PC-9 (cell line): ENCODE results near the gene INSM2. TPM values are rescaled to one million over a fixed set of nuclear protein-coding genes. Genes with fewer than 3 reads are reported as not detected.

Experiments used
- BruUV-seq: library from RNA; stranded (reverse); fragments of 400-500 nt; replicated peaks from 2 replicates; lab custom pipeline; 2021; lab: Mats Ljungman, UMichigan
- CTCF ChIA-PET: fragments of 300-600 bp; sonication (Branson Sonifier 250); formaldehyde crosslinking; loops from one replicate; lab custom pipeline; 2022; ENCODE audit warnings: antibody characterized with exemption; lab: Charles Lee
- POLR2A ChIA-PET: fragments of 300-600 bp; sonication (Branson Sonifier 250); formaldehyde crosslinking; loops from one replicate; lab custom pipeline; 2022; ENCODE audit warnings: antibody characterized with exemption; ENCODE audit not compliant: unreplicated experiment; lab: Charles Lee
- DNase-seq, 2 experiments: peaks; one replicate each; pipeline versions ENCODE4 v3.0.0 to v3.0.0-alpha.2; 2015 to 2022; ENCODE audit warnings: mixed read lengths in 1 of 2
- H2AFZ ChIP-seq: fragments of 200-600 bp; sonication (generic); 2 replicates; pipeline ENCODE4 v1.8.1; 2017; ENCODE audit warnings: antibody characterized with exemption
- H3F3A ChIP-seq: fragments of 200-600 bp; sonication (generic); 2 replicates; pipeline ENCODE4 v1.8.1; 2017; ENCODE audit warnings: antibody characterized with exemption, mild to moderate bottlenecking, low read depth; ENCODE audit not compliant: insufficient read depth
- H3K27ac ChIP-seq: fragments of 200-600 bp; sonication (generic); 2 replicates; pipeline ENCODE4 v1.6.1; 2016; ENCODE audit warnings: mixed run types
- H3K27me3 ChIP-seq: fragments of 200-600 bp; sonication (generic); 2 replicates; pipeline ENCODE4 v1.6.1; 2016; ENCODE audit warnings: low read depth, mixed run types; ENCODE audit not compliant: insufficient read depth
- H3K36me3 ChIP-seq: fragments of 200-600 bp; sonication (generic); 2 replicates; pipeline ENCODE4 v1.6.1; 2016; ENCODE audit warnings: low read depth, mixed run types
- H3K4me1 ChIP-seq: fragments of 200-600 bp; sonication (generic); replicated peaks from 2 replicates; pipeline ENCODE4 v1.6.1; 2016; ENCODE audit warnings: mixed run types; ENCODE audit not compliant: insufficient read depth
- H3K4me2 ChIP-seq: fragments of 200-600 bp; sonication (generic); 2 replicates; pipeline ENCODE4 v1.6.1; 2017; ENCODE audit warnings: mixed run types
- H3K4me3 ChIP-seq: fragments of 200-600 bp; sonication (generic); 2 replicates; pipeline ENCODE4 v1.6.1; 2016; ENCODE audit warnings: mixed run types
- H3K79me2 ChIP-seq: fragments of 200-600 bp; sonication (generic); 2 replicates; pipeline ENCODE4 v1.6.1; 2017; ENCODE audit warnings: low read depth, mixed run types
- H3K9me2 ChIP-seq: fragments of 200-600 bp; sonication (generic); 2 replicates; pipeline ENCODE4 v1.8.1; 2017; ENCODE audit warnings: mild to moderate bottlenecking; ENCODE audit not compliant: insufficient read depth
- H3K9me3 ChIP-seq: fragments of 200-600 bp; sonication (generic); 2 replicates; pipeline ENCODE4 v1.8.1; 2016; ENCODE audit warnings: low read depth; ENCODE audit not compliant: insufficient read depth
- H4K20me1 ChIP-seq: fragments of 200-600 bp; sonication (generic); 2 replicates; pipeline ENCODE4 v1.8.1; 2017; ENCODE audit not compliant: insufficient read depth
- CTCF ChIP-seq: fragments of 200-600 bp; sonication (generic); conservative IDR thresholded peaks from 2 replicates; pipeline ENCODE4 v1.6.1; 2017; ENCODE audit warnings: mixed run types, antibody characterized with exemption, mild to moderate bottlenecking, moderate library complexity
- EZH2 ChIP-seq: fragments of 200-600 bp; sonication (generic); IDR thresholded peaks from 2 replicates; pipeline ENCODE4 v1.8.0; 2017; ENCODE audit warnings: antibody characterized with exemption, low read depth
- intact Hi-C: fragments of 100-400 bp; cut with micrococcal nuclease; formaldehyde crosslinking; loops from one replicate; pipeline ENCODE4 v1.10.0; 2022; ENCODE audit not compliant: unreplicated experiment
- total RNA-seq: library from RNA; stranded (reverse); gene quantifications from 2 replicates; pipeline ENCODE4 v1.2.3, GENCODE V29; 2021

Gene INSM2
- total RNA-seq, 1 experiment from 2014 or later = not detected

GRCh38 chr14:35495278-35495677, 38.7 kb upstream of the INSM2 start:
- Histone ChIP-seq H2AFZ (no peak overlapping the region), H3K79me2 (no peaks in the 10 kb centered on the region), H3K27ac (no peak overlapping the region), H3K36me3 (no peaks in the 10 kb centered on the region), H3F3A (no peaks in the 10 kb centered on the region), H3K9me3 (no peaks in the 10 kb centered on the region), H3K9me2 (no peaks in the 10 kb centered on the region), H3K27me3 (no peaks in the 10 kb centered on the region), H3K4me1 (no peaks in the 10 kb centered on the region), H3K4me3 (no peak overlapping the region), H3K4me2 (no peak overlapping the region), H4K20me1 (no peaks in the 10 kb centered on the region)
- POLR2A ChIA-PET = no interaction called here
- CTCF ChIA-PET = no interaction called here
- no TSS peak for BruUV-seq
- no peak for DNase-seq
- intact Hi-C loops = no loop called here
- TF ChIP-seq EZH2 (no peak), CTCF (no peak)

DNA sequence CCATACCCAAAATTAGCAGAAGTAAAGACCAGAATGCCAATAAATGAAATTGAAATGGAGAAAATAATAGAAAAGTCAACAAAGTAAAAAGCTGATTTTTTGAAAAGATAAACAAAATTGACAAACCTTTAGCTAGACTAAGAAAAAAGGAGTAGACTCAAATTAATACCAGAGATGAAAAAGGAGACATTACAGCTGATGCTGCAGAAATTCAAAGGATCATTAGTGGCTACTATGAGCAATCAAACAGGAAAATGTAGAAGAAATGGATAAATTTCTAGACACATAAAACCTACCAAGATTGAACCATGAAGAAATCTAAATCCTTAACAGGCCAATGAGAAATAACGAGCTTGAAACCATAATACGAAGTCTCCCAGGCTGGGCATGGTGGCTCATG, 34.8 kb upstream of the INSM2 start:
- Histone ChIP-seq H2AFZ (no peak overlapping the region), H3K4me2 (no peak overlapping the region), H3F3A (no peaks in the 10 kb centered on the region), H3K4me1 (no peaks in the 10 kb centered on the region), H3K79me2 (no peaks in the 10 kb centered on the region), H3K4me3 (no peak overlapping the region), H3K27ac (no peak overlapping the region), H3K9me3 (no peaks in the 10 kb centered on the region), H3K9me2 (no peaks in the 10 kb centered on the region), H3K36me3 (no peaks in the 10 kb centered on the region), H3K27me3 (no peaks in the 10 kb centered on the region), H4K20me1 (no peaks in the 10 kb centered on the region)
- ChIA-PET CTCF (no interaction called here), POLR2A (no interaction called here)
- intact Hi-C loops = no loop called here
- TF ChIP-seq CTCF = no peak
- no peak for TF ChIP-seq EZH2
- no peak for DNase-seq
- no TSS peak for BruUV-seq

DNA sequence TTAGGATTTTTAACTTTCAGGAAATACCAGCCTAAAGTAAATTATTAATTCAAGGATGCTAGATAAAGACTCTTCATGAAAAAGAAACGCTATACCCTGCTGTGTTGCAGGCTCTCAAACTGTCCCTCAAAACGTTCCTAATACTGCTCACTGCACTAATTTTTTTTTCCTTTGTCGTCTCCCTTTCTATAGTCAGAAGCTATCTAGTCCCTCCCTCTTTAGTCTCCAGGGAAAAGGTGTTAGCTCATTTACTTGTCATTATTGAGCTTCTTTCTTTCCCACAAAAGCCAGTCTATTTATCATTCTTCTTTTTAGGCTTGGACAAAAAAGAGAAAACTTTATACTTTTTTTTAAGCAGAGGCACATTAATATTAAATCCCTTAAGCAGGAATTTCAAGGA, 30.3 kb upstream of the INSM2 start:
- Histone ChIP-seq H3K9me3 (no peaks in the 10 kb centered on the region), H3K27me3 (no peaks in the 10 kb centered on the region), H3K9me2 (no peaks in the 10 kb centered on the region), H3K79me2 (no peaks in the 10 kb centered on the region), H4K20me1 (no peaks in the 10 kb centered on the region), H3K36me3 (no peaks in the 10 kb centered on the region), H3K4me2 (no peak overlapping the region), H3K4me1 (no peaks in the 10 kb centered on the region), H3K27ac (no peak overlapping the region), H3F3A (no peaks in the 10 kb centered on the region), H2AFZ (no peak overlapping the region), H3K4me3 (no peak overlapping the region)
- TF ChIP-seq CTCF = no peak
- no peak for TF ChIP-seq EZH2
- ChIA-PET CTCF (interaction anchor here (0.7 kb wide), 1 partner anchor 617 kb away, joined by 4 read pairs; no protein-coding TSS in a partner anchor), POLR2A (interaction anchor here (0.6 kb wide), 1 partner anchor 193 kb away, joined by 4 read pairs; no protein-coding TSS in a partner anchor)
- intact Hi-C loops = no loop called here
- BruUV-seq = no TSS peak
- DNase-seq = no peak
